Caki2 (cell line): Measurements from ENCODE around the gene ZNF43. TPM values are rescaled to one million over a fixed set of nuclear protein-coding genes. Genes with fewer than 3 reads are reported as not detected.
"Not testable (repeated sequence)": the region's sequence is repeated elsewhere in the genome, so short reads cannot be mapped to it uniquely, and the experiment has no call there.

Experiments used
- DNase-seq: peaks from one replicate; pipeline ENCODE4 v3.0.0-alpha.2; 2015; ENCODE audit warnings: low read depth
- in situ Hi-C: cut with HindIII; loops from 2 replicates; pipeline ENCODE4 v1.10.0; 2016; ENCODE audit warnings: low sequenced_read_pairs, low pct_unique_long_range_greater_than_20kb, mixed read lengths
- total RNA-seq: library from RNA; depleted of rRNA; stranded (reverse); fragments of >200 nt; shearing (Covaris generic); gene quantifications from 2 replicates; pipeline ENCODE4 v1.2.3, GENCODE V29; 2014; ENCODE audit warnings: low replicate concordance; rRNA removed

ZNF43 gene
- total RNA-seq, 1 experiment from 2014 or later, result 6.0 TPM

DNA sequence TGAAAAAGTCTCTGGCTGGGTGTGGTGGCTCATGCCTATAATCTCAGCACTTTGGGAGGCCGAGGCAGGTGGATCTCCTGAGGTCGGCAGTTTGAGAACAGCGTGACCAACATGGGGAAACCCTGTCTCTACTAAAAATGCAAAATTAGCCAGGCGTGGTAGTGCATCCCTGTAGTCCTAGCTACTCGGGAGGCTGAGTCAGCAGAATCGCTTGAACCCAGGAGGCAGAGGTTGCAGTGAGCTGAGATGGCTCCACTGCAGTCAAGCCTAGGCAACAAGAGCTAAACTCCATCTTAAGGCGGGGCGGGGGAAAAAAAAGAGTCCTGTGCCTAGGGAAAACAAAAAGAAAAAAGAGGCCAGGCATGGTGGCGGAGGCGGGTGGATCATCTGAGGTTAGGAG, 2.2 kb downstream of the ZNF43 start:
- DNase-seq, result no peak
- in situ Hi-C loops, result no loop called here

- DNase-seq, result no peak
- in situ Hi-C loops, result no loop called here
Observed at GRCh38 chr19:21824679-21825078, 11.3 kb downstream of the ZNF43 start.

DNA sequence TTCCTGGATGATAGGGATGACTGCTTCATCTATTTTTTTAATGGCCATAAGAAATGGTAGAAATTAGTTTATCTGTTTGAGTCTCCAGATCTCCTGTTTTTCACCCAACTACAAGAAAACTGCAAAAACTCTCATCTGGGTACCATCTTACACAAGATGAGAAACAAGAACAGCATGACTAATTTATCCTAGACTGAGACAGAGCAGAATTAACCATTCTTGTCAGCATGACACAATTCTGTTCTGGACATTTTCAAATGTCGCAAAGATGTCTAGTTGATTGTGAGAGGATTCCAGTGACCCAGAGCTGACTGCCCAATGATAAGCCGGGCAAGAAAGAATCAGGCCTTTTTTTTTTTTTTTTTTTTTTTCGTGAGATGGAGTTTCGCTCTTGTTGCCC, 12.8 kb downstream of the ZNF43 start:
- no peak for DNase-seq
- in situ Hi-C loops, result no loop called here

GRCh38 chr19:21812448-21812847, 23.5 kb downstream of the ZNF43 start:
- DNase-seq, result no peak
- in situ Hi-C loops, result no loop called here

GRCh38 chr19:21808400-21809000, 27.5 kb downstream of the ZNF43 start:
- DNase-seq, in situ Hi-C loops: not testable (repeated sequence)

DNA sequence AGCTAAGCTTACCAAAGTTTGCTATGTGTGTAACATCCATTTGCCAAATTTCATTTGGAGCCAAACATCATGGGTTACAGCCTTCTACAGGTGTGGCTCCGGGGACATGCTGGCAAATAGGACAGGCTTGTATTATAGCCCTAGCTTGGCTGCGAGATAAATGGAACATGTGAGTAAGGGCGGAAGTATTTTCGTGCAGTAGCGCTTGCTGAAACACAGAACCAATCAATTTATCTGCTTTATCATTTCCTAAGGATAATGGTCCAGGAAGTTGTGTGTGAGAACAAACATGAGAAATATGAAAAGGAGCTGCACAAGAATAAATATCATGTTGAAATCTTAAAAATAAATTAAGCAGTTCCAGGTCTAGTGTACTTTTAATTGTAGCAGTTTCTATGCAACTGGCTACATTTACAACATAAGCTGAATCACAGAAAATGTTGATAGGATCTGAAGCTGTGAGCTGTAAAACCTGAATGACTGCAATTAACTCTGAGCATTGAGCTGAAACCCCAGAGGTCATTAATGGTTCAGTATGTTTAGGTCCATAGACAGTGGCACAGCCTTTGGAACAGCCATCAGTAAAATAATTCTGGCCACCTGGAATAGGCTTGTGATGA, 46.4 kb downstream of the ZNF43 start:
- in situ Hi-C loops, result no loop called here
- no peak for DNase-seq

GRCh38 chr19:21786936-21787335, 49.0 kb downstream of the ZNF43 start:
- peak; percentile 39 for DNase-seq
- in situ Hi-C loops, result no loop called here

DNA sequence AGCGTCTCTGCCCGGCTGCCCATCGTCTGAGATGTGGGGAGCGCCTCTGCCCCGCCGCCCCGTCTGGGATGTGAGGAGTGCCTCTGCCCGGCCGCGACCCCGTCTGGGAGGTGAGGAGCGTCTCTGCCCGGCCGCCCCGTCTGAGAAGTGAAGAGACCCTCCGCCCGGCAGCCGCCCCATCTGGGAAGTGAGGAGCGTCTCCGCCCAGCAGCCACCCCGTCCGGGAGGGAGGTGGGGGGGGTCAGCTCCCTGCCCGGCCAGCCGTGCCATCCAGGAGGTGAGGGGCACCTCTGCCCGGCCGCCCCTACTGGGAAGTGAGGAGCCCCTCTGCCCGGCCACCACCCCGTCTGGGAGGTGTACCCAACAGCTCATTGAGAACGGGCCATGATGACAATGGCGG, 60.2 kb downstream of the ZNF43 start:
- in situ Hi-C loops, DNase-seq: not testable (repeated sequence)

GRCh38 chr19:21767065-21767800, 68.7 kb downstream of the ZNF43 start, which contains the start of gene ZNF100:
ZNF100 (minus strand) TSS chr19:21767579; CDS start chr19:21767429, 150 bp downstream.
- in situ Hi-C loops, result no loop called here
- DNase-seq, result peak; percentile 84

- DNase-seq, in situ Hi-C loops: not testable (repeated sequence)
Observed at GRCh38 chr19:21766705-21767064, 69.3 kb downstream of the ZNF43 start.

DNA sequence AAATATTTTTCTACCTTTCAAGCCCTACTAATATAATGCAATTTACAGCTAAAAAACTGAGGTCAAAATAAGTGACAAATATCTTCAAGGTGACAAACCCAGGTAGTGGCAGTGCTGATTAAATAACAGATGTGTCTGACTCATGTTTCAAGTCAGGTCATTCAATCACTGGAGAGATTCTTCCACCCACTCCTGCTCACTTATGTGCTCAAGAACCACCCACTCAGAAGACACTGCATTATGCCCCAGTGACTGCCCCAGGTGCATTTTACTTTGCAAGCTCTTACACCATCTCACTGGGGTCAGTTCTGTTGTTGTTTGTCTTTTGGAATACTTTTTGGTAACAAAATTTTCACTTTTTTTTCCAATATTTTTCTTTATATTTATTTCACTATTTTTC, 70.8 kb downstream of the ZNF43 start:
- in situ Hi-C loops, result no loop called here
- no peak for DNase-seq

GRCh38 chr19:21761547-21761946, 74.4 kb downstream of the ZNF43 start:
- in situ Hi-C loops, result not testable (repeated sequence)

DNA sequence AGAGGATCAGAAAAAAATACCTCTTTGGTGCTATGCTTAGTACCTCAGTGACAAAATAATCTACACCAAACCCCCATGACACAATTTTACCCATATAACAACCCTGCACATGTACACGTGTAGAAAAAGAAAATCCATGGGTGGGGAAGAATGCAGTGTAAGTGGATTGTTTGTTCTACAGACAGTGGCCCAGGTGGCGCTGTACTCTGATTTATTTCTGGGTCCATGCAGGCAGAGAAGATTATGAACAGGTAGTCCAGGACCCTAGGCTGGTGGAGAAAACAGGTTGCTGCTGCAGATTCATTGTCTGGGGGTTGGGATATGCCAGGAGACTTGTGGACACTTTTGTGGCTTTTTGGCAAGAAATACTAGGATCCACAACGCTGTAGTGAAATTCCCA, 77.7 kb downstream of the ZNF43 start:
- in situ Hi-C loops, result no loop called here
- no peak for DNase-seq

More at GRCh38 chr19:21761547-21761946, 74.4 kb downstream of the ZNF43 start:
- DNase-seq, result not testable (repeated sequence)

- DNase-seq, in situ Hi-C loops: not testable (repeated sequence)
Observed at GRCh38 chr19:21755555-21755954, 80.4 kb downstream of the ZNF43 start.

Other genes starting within 250 kb of the ZNF43 start
- gene ZNF100, start 68.6 kb downstream of the ZNF43 start, total RNA-seq, result 1.7 and 3.4 TPM in 2 replicates
- gene ZNF208, start 174.8 kb upstream of the ZNF43 start, total RNA-seq, result not detected in 2 replicates
- gene ZNF257, start 216.3 kb upstream of the ZNF43 start, total RNA-seq, result 0.17 and 1.2 TPM in 2 replicates